ENCODE measurements around the gene PIGL.
"Not testable (repeated sequence)": the region's sequence is repeated elsewhere in the genome, so short reads cannot be mapped to it uniquely, and the experiment has no call there.

The PIGL gene

DNA sequence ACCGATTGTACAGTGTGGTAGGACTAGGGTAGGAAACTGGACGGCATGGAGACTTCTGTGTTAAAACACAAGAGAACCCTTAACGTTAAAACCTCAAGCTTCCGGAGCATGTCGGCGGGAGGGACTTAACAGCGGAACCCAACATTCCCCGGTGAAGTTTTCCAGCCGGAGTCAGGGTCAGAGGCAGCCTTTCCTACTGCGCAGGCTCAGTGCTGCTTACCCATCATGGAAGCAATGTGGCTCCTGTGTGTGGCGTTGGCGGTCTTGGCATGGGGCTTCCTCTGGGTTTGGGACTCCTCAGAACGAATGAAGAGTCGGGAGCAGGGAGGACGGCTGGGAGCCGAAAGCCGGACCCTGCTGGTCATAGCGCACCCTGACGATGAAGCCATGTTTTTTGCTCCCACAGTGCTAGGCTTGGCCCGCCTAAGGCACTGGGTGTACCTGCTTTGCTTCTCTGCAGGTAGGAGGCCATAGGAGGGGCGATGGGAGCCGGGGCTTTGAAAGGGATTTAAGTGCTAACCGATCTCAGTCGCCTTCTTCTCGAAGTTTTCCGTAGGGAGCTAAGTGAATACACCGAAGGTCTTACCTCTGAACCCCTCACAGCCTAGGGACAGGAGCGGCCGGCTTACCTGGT, at the start of gene PIGL:
TSS of gene PIGL (plus strand) at position 209 of the 634 bp plus-strand sequence. CDS start at position 226, 17 bp downstream.
- in situ Hi-C loops (cut with MboI; ENCODE audit: low sequenced_read_pairs) = no loop called here

DNA sequence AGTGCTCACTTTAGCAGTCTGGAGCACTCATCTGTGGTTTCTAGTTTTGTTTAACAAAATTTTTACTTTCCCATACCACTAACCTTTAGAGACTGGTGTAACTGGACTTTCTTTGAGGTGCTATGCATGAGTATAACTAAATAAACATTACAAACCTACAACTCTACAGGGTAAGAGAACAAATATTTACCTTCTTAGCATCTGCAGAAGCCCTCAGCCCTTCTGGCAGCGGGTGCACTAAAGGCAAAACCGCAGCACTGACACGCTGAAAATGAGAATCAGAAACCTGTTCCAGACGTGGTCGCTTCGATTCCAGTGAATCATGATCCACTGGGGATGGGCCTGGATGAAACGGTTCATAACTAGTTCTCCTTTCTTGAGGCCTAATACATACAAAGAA, 45.4 kb upstream of the PIGL start:
- in situ Hi-C loops (cut with MboI; ENCODE audit: low sequenced_read_pairs) = no loop called here

DNA sequence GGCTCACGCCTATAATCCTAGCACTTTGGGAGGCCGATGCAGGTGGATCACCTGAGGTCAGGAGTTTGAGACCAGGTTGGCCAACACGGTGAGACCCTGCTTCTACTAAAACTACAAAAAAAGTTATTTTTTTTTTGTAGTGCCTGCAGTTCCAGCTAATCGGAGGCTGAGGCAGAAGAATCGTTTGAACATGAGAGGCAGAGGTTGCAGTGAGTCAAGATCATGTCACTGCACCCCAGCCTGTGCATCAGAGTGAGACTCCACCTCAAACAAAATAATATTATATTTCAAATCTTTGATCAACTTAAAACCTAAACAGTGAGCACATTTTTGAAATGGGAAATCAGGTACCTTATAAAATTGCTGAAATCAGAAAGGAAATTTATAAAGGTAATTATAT, 38.2 kb upstream of the PIGL start:
- in situ Hi-C loops (cut with MboI; ENCODE audit: low sequenced_read_pairs) = no loop called here

DNA sequence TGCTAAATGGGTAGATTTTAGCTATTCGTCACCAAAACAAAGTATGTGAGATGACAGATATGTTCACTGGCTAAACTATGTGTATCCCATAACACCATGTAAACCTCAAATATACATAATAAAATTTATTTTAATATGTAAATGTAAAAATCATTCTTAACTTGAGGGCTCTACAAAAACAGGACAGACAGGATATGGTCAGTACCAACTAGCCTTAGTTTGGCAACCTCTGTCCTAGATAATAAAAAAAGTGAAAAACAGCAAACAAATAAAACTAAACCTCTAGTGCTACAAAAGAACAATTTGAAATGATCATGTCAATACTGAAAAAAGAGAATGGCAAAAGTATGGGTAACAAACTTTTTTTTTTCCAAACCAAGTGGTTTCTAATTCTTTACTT, 35.4 kb upstream of the PIGL start:
- in situ Hi-C loops (cut with MboI; ENCODE audit: low sequenced_read_pairs) = no loop called here

DNA sequence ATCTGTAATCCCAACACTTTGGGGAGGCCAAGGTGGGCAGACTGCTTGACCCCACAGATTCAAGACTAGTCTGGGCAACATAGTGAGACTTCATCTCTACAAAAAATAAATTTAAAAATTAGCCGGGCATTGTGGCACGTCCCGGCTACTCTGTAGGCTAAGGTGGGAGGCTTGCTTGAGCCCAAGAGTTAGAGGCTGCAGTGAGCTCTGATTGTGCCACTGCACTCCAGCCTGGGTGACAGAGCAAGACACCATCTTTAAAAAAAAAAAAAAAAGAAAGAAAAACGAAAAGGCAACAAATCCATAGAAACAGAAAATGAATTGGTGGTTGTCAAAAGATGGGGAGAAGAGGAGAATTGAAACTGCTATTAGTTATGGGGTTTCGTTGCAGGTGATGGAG, 29.4 kb upstream of the PIGL start:
- in situ Hi-C loops (cut with MboI; ENCODE audit: low sequenced_read_pairs) = no loop called here

DNA sequence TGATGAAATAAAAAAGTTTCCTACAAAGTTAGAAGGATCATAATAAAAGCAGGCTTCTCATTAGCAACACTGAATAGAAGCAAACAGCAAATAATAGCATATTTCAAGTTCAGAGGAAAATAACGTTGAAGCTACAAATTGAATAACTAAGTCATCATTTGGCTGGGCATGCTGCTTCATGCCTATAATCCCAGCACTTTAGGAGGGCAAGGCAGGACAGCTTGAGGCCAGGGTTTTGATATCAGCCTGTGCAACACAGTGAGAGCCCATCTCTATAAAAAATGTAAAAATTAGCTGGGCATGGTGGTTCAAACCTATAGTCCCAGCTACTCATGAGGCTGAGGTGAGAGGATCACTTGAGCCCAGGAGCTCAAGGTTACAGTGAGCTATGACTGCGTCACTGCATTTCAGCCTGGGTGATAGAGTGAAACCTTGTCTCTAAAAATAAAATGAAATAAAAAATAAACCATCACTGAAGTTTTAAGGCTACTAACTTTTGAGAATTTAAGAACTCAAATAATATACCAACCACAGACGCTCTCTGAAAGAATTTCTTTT, 27.1 kb upstream of the PIGL start:
- in situ Hi-C loops (cut with MboI; ENCODE audit: low sequenced_read_pairs) = no loop called here

DNA sequence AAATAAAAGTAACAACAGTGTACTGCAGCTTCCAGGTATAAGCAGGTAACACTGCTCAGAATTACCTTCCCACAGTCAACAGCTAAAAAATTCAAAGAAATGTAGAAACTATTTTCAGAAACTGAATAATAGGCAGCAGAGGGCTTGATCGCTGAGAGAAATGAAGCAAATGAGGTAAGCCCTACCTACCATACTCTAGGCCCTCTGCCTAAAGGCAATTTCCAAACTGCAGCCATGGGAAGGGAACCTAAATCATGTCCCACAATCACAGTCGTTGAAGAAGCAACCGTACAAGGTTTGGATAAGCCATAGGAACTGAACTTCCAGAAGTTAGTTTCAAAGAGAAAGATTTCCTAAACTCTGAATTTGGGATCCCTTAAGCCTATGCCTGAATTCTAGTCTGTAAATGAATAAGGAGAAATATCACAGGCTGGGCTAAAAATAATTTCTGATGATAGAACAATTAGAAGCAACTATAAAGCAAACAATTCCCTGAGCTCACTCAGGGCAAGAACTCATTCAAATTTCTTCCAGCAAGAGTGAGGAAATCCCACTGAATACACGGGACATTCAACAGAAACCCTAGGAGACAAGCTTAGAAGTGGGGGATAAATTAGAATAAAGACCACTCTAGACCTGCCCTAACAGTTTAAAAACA, 26.2 kb upstream of the PIGL start:
- in situ Hi-C loops (cut with MboI; ENCODE audit: low sequenced_read_pairs) = no loop called here

DNA sequence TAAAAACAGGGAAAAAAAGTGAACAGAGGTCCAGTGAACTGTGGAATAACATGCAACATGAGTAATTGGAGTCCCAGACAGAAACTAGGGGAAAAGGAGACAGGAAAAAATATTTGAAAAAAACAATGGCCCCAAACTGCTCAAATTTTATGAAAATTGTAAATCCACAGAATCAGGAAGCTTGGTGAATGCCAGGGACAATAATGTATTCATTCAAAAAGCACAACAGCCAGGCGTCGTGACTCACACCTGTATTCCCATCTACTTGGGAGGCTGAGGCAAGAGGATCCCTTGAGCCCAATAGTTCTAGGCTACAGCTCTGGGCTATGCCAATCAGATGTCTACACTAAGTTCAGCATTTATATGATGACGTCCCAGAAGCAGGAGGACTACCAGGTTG, 25.4 kb upstream of the PIGL start:
- in situ Hi-C loops (cut with MboI; ENCODE audit: low sequenced_read_pairs) = no loop called here

DNA sequence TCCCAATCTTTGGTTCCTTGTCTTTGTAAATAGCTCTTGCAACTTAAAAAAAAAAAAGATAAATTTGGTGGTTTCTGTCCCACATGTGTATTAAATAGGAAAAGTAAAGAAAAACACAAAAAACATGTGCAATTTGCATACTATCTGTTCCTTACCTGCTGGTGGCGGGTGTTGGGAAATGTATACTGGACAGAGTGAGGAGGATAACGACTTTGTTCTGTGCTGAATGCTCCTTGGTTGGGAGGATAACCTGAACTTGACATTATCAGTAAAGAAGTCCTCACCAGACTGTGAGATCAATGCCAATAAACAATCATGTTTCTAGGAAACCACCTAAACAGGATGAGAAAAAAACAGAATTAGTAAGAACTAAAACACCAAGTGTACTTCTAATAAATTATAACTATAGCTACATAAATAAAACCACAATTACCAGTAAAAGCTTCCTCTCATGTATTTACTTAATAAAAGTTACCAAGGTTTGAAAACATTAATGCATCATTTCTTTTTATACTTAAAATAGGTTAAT, 22.6 kb upstream of the PIGL start:
- in situ Hi-C loops (cut with MboI; ENCODE audit: low sequenced_read_pairs) = not testable (repeated sequence)

DNA sequence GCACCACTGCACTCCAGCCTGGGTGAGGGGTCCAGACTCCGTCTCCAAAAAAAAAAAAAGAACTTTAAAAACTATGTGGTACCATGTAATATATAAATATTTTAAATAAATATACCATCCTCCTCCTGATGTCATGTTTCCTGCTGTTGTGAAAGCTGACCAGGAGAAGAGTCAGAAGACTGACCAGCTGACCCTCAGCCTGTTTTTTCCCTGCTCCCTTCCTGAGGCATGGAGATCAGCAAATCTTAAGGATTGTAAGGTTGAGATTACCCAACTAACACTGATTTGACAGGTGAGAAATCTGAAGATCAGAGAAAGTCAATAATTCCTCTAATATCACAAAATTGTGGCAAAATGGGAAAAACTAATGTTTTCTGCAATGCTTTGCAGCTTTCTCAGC, 19.7 kb upstream of the PIGL start:
- in situ Hi-C loops (cut with MboI; ENCODE audit: low sequenced_read_pairs) = no loop called here

DNA sequence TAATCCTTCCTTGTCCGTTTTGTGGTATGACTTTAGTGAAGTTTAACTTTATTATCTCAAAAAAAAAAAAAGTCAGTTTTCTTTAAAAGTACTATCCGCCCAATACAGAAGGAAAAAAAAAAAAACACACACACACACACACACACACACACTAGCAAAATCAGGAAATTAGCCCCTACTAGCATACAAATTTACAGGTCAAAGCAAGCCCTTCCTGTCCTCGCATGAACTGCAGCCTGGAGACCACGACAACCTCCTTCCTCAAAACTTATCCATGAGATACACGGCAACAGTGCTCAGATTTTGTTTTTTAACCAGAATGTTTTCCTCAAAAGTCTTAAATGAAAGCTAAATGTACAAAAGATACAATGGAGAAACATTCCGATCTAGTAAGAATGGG, 17.9 kb upstream of the PIGL start:
- in situ Hi-C loops (cut with MboI; ENCODE audit: low sequenced_read_pairs) = no loop called here

DNA sequence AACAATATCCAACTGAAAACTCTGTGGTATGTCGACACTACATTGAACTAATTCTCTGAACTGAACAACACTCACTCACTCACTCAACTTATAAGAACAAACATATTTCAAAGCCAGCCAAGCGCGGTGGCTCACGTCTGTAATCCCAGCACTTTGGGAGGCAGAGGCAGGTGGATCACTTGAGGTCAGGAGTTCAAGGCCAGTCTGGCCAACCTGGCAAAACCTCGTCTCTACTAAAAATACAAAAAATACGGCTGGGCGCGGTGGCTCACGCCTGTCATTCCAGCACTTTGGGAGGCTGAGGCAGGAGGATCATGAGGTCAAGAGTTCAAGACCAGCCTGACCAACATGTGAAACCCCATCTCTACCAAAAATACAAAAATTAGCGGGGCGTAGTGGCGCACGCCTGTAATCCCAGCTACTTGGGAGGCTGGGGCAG, 15.3 kb upstream of the PIGL start:
- in situ Hi-C loops (cut with MboI; ENCODE audit: low sequenced_read_pairs) = not testable (repeated sequence)

DNA sequence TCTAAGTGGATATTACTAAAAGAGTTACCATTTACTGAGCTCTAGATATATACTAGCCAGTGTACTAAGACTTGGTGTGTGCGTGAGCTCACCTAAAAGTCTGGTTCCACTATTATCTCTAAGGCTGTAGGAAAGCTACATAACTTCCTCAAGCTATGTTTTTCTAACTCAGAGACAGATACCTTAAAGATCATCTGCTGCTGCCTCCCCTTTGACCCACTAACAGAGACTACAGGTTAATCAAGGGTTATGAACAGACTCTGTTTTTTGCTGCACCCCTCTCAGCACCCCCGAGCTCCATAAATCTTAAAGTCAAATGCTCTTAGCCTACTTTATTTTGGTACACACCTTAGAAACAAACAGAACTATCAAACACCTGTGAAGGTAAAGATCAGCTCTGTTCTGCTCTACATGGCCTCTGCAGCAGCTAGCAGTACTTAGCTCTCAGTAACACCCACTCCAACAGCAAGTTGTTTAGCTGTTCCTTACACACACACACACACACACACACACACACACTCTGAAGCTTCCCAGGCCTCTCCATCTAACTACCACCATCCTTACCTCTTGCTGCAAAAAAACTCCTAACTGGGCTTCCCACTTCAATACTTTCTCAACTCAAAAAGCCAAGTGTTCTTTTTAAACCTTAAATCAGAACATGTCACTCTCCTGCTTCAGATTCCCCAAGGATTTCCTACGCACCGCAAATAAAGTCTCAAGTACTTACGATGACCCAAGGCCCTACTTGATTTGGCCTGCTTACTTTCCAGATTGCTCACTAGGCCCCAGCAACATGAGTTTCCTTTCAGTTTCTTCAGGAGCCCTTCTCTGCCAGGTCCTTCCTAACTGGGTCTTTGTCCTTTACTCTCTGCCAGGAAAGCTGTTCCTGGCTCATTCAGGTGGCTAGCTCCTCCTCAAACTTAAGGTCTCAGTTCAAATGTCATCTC, 14.2 kb upstream of the PIGL start:
- in situ Hi-C loops (cut with MboI; ENCODE audit: low sequenced_read_pairs) = not testable (repeated sequence)

DNA sequence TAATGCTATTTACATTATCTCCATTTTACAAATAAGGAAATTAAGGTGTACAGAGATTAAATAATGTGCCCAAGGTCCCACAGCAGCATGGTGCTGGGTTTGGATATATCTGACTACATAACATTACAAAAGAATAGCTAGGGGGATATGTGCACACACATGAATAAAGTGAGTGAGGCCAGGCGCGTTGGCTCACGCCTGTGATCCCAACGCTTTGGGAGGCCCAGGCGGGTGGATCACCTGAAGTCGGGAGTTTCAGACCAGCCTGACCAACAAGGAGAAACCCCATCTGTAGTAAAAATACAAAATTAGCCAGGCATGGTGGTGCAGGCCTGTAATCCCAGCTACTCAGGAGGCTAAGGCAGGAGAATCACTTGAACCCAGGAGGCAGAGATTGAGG, 12.2 kb upstream of the PIGL start:
- in situ Hi-C loops (cut with MboI; ENCODE audit: low sequenced_read_pairs) = not testable (repeated sequence)

DNA sequence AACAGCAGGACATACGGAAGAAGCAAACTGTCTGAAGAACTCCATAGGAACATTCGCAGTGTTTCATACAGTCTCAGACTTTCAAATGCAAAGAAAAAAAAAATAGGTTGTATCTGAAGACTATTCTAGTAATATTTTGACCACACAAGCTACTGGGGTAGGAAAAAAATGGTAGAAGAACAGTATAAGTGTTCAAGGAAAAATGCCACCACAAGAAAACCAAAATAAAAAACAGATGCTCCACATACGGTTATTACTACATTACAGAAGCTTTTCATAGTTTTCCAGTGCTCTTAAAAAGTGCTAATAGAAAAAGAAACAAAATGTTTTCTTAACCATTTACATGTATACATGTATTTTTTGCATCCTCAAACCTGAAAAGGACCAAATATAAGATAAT, 5.4 kb upstream of the PIGL start:
- in situ Hi-C loops (cut with MboI; ENCODE audit: low sequenced_read_pairs) = no loop called here

DNA sequence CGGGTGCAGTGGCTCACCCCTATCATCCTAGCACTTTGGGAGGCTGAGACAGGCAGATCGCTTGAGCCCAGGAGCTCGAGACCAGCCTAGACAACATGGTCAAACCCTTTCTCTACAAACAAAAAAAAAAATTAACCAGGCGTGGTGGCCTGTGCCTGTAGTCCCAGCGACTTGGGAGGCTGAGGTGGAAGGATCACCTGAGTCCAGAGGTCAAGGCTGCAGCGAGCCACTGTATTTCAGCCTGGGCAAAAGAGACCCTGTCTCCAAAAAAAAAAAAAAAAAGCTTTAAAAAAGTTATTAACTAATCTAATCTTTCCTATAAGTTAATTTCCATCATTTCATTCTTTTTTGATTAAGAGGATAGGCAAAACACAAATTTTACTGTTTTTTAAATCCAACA, 4.2 kb upstream of the PIGL start:
- in situ Hi-C loops (cut with MboI; ENCODE audit: low sequenced_read_pairs) = no loop called here

DNA sequence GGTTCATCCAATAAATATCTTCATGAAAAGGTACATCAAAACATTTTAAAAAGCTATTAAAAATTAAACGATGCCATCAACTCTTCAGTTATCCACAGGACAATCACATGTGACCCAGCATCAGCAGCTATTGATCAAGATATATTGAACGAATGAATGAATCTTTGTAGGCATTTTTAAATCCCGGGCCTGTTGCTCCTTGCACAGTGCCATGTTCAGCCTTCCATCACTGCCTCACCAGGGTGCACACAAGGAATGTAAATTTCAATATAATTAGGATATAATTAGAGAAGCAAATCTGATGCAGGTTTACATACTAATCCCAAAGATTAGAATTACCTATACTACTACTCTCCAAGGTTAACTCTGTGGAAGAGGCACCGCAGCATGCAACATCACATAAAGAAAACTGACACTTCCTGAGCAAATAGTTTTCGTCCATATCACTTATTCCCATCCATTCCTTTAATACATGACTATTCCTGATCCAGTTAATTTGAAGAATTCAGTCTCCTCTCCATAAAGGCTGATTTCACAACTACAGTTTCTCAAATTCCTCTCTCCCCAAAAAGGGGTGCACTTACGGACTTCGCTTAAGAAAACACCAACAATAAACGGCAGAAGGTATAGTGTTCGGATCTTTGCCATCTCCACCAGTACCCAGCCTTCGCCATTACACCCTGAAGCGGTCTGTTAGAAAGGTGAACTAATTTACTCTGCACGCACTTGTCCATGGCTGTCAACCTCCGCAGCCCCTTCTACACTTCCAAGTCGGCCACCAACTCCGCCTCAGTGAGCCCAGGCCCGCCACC, 2.6 kb upstream of the PIGL start:
- in situ Hi-C loops (cut with MboI; ENCODE audit: low sequenced_read_pairs) = no loop called here

DNA sequence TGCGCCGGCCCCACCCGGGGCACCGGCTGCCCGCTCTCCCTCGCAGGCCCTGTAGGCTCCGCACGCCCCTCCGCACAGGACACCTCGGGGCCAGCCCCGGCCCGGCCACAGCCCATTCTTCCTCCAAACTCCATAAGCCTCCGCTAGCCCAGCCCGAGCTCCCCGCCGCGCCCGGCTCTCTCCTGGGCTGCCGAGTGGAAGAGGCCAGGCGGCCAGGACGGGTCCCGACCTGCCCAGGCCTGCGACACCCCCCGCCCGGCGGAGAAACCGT, 2.1 kb upstream of the PIGL start:
- in situ Hi-C loops (cut with MboI; ENCODE audit: low sequenced_read_pairs) = no loop called here

DNA sequence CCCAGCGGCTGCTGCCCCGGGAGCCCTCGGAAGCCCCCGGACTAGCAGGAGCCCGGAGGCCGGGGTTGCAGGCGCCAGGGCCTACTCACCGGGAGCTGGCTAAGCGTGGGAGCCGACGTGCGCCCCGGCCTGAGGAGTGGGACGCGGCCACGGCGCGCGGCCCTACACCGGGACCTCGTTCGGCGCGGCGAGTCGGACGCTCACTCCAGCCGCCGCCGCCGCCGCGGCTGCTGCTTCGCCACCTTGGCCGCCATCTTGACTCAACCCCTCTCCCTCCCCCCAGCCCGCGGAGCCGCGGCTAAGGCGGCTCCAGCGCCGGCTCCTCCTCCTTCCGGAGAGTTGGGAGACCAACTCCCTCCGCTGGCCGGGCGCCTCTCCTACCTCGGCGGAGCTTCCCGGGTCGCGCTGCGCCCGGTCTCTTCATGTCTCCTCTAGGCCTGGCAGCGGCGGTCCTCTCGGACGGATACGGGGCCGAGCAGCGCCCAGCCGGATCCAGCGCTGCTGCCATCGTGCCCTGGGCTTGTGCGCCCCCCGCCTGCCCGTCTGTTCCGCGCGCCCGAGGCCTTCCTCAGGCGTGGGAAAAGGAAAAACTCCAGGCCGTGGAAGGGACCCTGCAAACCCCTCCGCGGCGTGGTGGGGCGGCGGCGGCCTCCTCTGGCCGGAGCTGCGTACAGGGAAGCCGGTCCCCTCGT, 1.6 kb upstream of the PIGL start, which contains the start of gene NCOR1:
TSS of gene NCOR1 (minus strand) at position 262 of the 692 bp plus-strand sequence. CDS start 20,965 bp downstream, outside the sequence.
- in situ Hi-C loops (cut with MboI; ENCODE audit: low sequenced_read_pairs) = no loop called here

DNA sequence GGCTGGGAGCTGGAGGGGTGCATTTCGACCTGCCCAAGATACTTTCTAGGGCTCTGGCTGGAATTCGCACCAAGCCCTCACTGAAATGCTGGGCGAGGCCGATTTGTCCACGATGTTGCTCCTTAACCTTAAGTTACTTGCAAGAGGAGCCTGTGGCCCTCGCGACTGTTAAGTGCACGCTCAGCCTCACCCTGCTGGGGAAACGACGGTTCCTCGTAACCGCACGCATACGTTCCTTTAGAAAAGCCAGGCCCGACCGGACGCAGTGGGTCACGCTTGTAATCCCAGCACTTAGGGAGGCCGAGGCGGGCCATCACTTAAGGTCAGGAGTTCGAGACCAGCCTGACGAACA, 1.1 kb upstream of the PIGL start:
- in situ Hi-C loops (cut with MboI; ENCODE audit: low sequenced_read_pairs) = no loop called here

Measured in HL-60/S4 treated with retinoic acid at 250 ng/mL for 4 days and 3 days (cell line).